Right lobe of liver (tissue), 4 donors: ENCODE measurements around the gene BBLN.

Experiments
- CTCF ChIP-seq, 4 donors: fragments of 200-600 bp in 3 of 4; fragments of 450-650 bp in 1 of 4; IDR thresholded peaks; one replicate each; pipeline versions ENCODE4 v1.5.1 to v1.8.0; 2016 to 2022; ENCODE audit warnings: antibody characterized with exemption in 4 of 4, mild to moderate bottlenecking in 2 of 4
- POLR2A ChIP-seq: fragments of 450-650 bp; IDR thresholded peaks from one replicate; pipeline ENCODE4 v1.6.1; 2017; ENCODE audit warnings: antibody characterized with exemption, mild to moderate bottlenecking
- donor health status: DM: no; HTN: no; CAD: no.
- donor health status: DM: no; HTN: no; CAD: no.
- donor health status: DM: no; HTN: yes; CAD: no.

GRCh38 chr9:128168731-128169308 is 8.8 kb downstream of the BBLN start:
- TF ChIP-seq CTCF (IDR thresholded peaks at IDR 0.05) (no peak), POLR2A (no peak)
